HepG2 (cell line): ENCODE data around the gene SRBD1. TPM values are rescaled to one million over a fixed set of nuclear protein-coding genes. Genes with fewer than 3 reads are reported as not detected.

Experiments
- EP300 ChIP-seq, 3 experiments: sonication (generic) in 1 of 3; formaldehyde crosslinking in 1 of 3; IDR thresholded peaks; 2 replicates each; pipeline versions ENCODE4 v1.5.1 to v1.6.1; 2011 to 2020; ENCODE audit warnings: low read depth in 2 of 3, low read length in 2 of 3, borderline replicate concordance in 1 of 3, improper control_type of control experiment in 1 of 3, mild to moderate bottlenecking in 1 of 3, missing genetic modification reagents in 1 of 3, moderate library complexity in 1 of 3
- GATAD1 ChIP-seq: IDR thresholded peaks from 2 replicates; pipeline ENCODE4 v1.6.1; 2016; ENCODE audit warnings: missing genetic modification reagents, missing compliant biosample characterization
- HCFC1 ChIP-seq: fragments of 150-350 bp; IDR thresholded peaks from 2 replicates; pipeline ENCODE4 v1.6.1; 2014; ENCODE audit warnings: low read depth, low read length
- HES4 ChIP-seq: sonication (generic); formaldehyde crosslinking; IDR thresholded peaks from 2 replicates; pipeline ENCODE4 v1.9.0; 2021; ENCODE audit warnings: mild to moderate bottlenecking, missing genetic modification reagents, borderline replicate concordance
- HOXA3 ChIP-seq: sonication (generic); formaldehyde crosslinking; IDR thresholded peaks from 2 replicates; pipeline ENCODE4 v1.5.0; 2020; ENCODE audit warnings: missing genetic modification reagents
- KDM2A ChIP-seq: sonication (generic); formaldehyde crosslinking; IDR thresholded peaks from 2 replicates; pipeline ENCODE4 v1.4.0; 2020; ENCODE audit warnings: low read depth, missing genetic modification reagents, borderline replicate concordance
- MED1 ChIP-seq: sonication (generic); formaldehyde crosslinking; IDR thresholded peaks from 2 replicates; pipeline ENCODE4 v1.4.0; 2020; ENCODE audit warnings: missing genetic modification reagents
- MYC ChIP-seq: sonication (generic); formaldehyde crosslinking; IDR thresholded peaks from 2 replicates; pipeline ENCODE4 v1.9.0; 2021; ENCODE audit warnings: missing genetic modification reagents, borderline replicate concordance
- NFIB ChIP-seq: sonication (generic); formaldehyde crosslinking; IDR thresholded peaks from 2 replicates; pipeline ENCODE4 v1.9.0; 2021; ENCODE audit warnings: missing genetic modification reagents, mild to moderate bottlenecking, borderline replicate concordance
- NFRKB ChIP-seq: fragments of 450-650 bp; IDR thresholded peaks from 2 replicates; pipeline ENCODE4 v1.6.1; 2017
- PAWR ChIP-seq: sonication (generic); formaldehyde crosslinking; IDR thresholded peaks from 2 replicates; pipeline ENCODE4 v1.4.0; 2020; ENCODE audit warnings: missing genetic modification reagents, mild to moderate bottlenecking, borderline replicate concordance
- RFX5 ChIP-seq: IDR thresholded peaks from 2 replicates; pipeline ENCODE4 v1.6.1; 2011; ENCODE audit warnings: low read depth, low read length, improper control_type of control experiment
- SATB2 ChIP-seq: sonication (generic); formaldehyde crosslinking; IDR thresholded peaks from 2 replicates; pipeline ENCODE4 v1.5.0; 2020; ENCODE audit warnings: missing genetic modification reagents
- ZNF12 ChIP-seq: sonication (generic); formaldehyde crosslinking; IDR thresholded peaks from 2 replicates; pipeline ENCODE4 v1.5.0; 2020; ENCODE audit warnings: missing genetic modification reagents
- ZNF24 ChIP-seq: fragments of 450-650 bp; IDR thresholded peaks from 2 replicates; pipeline ENCODE4 v1.6.1; 2017; ENCODE audit warnings: antibody characterized with exemption, mild to moderate bottlenecking
- ZNF678 ChIP-seq: sonication (generic); formaldehyde crosslinking; IDR thresholded peaks from 2 replicates; pipeline ENCODE4 v1.4.0; 2020; ENCODE audit warnings: mild to moderate bottlenecking, missing genetic modification reagents
- ZNF839 ChIP-seq: sonication (generic); formaldehyde crosslinking; IDR thresholded peaks from 2 replicates; pipeline ENCODE4 v1.4.0; 2020; ENCODE audit warnings: missing genetic modification reagents, mild to moderate bottlenecking, borderline replicate concordance
- ZSCAN25 ChIP-seq: sonication (generic); formaldehyde crosslinking; IDR thresholded peaks from 2 replicates; pipeline ENCODE4 v1.8.0; 2022; ENCODE audit warnings: mild to moderate bottlenecking, missing genetic modification reagents
- polyA plus RNA-seq, 8 experiments: library from polyadenylated mRNA; depleted of rRNA in 3 of 8; stranded (reverse) in 7 of 8; unstranded in 1 of 8; fragments of >200 nt; fragmentation: Illumina TruSeq in 4 of 8; extraction: Trizol in 4 of 8; gene quantifications; 2 replicates each; pipeline versions ENCODE4 v1.2.1 to v1.2.3, GENCODE V29; 2011 to 2016; ENCODE audit warnings: low read depth in 4 of 8, missing spikeins in 1 of 8, mixed read lengths in 1 of 8; ENCODE audit not compliant: insufficient read depth in 1 of 8
- total RNA-seq, 5 experiments: library from RNA; depleted of rRNA; stranded (reverse); fragments of >200 nt; fragmentation: Illumina TruSeq; extraction: Trizol; gene quantifications; 2 replicates each; pipeline ENCODE4 v1.2.3, GENCODE V29; 2016; ENCODE audit warnings: low read depth in 1 of 5
- TF ChIP-seq, protein P1 (sequence below): sonication (generic); formaldehyde crosslinking; IDR thresholded peaks from 2 replicates; pipeline ENCODE4 v1.9.0; 2022; ENCODE audit warnings: low read depth, missing genetic modification reagents
- TF ChIP-seq, protein P2 (sequence below): sonication (generic); formaldehyde crosslinking; IDR thresholded peaks from 2 replicates; pipeline ENCODE4 v1.4.0; 2020; ENCODE audit warnings: mild to moderate bottlenecking, missing genetic modification reagents
- TF ChIP-seq, protein P3 (sequence below): sonication (generic); formaldehyde crosslinking; IDR thresholded peaks from 2 replicates; pipeline ENCODE4 v1.8.1; 2023; ENCODE audit warnings: missing genetic modification reagents, mild to moderate bottlenecking, borderline replicate concordance
- TF ChIP-seq, protein P4 (sequence below): sonication (generic); formaldehyde crosslinking; IDR thresholded peaks from 2 replicates; pipeline ENCODE4 v1.5.0; 2020; ENCODE audit warnings: missing genetic modification reagents, mild to moderate bottlenecking, borderline replicate concordance
- TF ChIP-seq, protein P5 (sequence below): sonication (generic); formaldehyde crosslinking; conservative IDR thresholded peaks from 2 replicates; pipeline ENCODE4 v1.4.0; 2020; ENCODE audit warnings: mild to moderate bottlenecking, missing genetic modification reagents, moderate library complexity

The SRBD1 gene
- total and polyA plus RNA-seq, 2 of the 13 experiments (the other 11 are each of a cell fraction or from before 2014, with no cell fraction given) = 3.2 to 23.9 TPM

DNA sequence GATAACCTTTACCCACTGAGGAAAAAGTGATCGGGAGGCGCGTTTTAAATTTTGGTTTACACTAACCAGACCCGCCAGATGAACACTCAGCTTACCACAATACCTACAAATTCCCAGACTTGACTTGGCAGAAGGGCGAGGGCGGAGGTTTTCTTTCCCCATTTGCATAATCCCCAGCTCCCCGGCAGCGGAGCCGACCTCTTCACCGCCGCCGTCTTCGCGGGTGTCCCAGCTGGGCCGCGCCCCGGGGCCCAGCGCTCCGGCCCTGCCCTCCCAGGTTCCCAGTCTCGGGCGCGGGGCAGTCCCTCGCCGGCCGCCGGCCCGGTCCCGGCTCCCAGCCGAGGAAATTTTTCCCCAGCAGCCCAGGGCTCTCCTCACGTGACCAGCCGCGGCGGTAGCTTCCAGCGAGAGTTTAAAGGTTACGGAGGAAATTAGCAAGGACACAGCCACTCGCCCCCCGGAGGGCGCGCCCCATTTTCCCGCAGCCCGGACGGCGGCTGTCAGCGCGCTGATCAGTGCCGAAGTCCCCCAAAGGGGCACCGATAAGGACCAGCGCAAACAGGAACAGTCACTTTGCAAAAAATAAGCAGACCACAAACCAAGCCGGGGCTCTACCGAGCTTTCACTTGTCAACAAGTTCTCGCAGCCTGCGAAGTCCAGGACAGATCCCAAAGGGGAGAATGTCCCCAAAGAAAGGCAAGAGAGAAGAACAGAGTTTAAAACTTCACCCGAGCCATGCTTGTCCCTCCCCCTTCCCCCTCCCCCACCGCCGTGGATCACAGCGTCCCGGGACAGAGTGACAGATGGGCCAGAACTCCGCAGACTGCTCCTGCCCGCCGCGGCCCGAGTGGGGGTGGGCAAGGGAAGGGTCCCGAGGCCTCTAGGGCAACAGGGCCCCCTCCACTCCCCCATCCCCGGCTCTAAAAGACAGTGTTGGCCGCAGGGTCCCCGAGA is 39.1 kb upstream of the SRBD1 start (continued):
- TF ChIP-seq, protein P1, sequence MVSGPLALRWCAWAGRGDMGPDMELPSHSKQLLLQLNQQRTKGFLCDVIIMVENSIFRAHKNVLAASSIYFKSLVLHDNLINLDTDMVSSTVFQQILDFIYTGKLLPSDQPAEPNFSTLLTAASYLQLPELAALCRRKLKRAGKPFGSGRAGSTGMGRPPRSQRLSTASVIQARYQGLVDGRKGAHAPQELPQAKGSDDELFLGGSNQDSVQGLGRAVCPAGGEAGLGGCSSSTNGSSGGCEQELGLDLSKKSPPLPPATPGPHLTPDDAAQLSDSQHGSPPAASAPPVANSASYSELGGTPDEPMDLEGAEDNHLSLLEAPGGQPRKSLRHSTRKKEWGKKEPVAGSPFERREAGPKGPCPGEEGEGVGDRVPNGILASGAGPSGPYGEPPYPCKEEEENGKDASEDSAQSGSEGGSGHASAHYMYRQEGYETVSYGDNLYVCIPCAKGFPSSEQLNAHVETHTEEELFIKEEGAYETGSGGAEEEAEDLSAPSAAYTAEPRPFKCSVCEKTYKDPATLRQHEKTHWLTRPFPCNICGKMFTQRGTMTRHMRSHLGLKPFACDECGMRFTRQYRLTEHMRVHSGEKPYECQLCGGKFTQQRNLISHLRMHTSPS = no peak
- TF ChIP-seq GATAD1 (0 out of 2 replicates have a peak, but pooled peaks have one; percentile 14), EP300 (IDR thresholded peaks at IDR 0.05; ENCODE audit: low read depth in 2 of 2, low read length in 2 of 2) (no peak), EP300 (CRISPR knock-in tag; IDR thresholded peaks at IDR 0.05; ENCODE audit: borderline replicate concordance) (no peak), KDM2A (CRISPR knock-in tag) (peak; percentile 70), SATB2 (CRISPR knock-in tag) (no peak), MYC (peak; percentile 34; the same call in 1 of the 2 replicates), ZSCAN25 (peak; percentile 5; the same call in 1 of the 2 replicates), NFRKB (no peak), ZNF678 (CRISPR knock-in tag) (no peak), PAWR (no peak), ZNF12 (no peak), HCFC1 (no peak), MED1 (CRISPR knock-in tag) (peak; percentile 43; the same call in 1 of the 2 replicates), ZNF24 (no peak), ZNF839 (CRISPR knock-in tag) (no peak), NFIB (CRISPR knock-in tag) (no peak), HOXA3 (CRISPR knock-in tag) (peak; percentile 58; the same call in 1 of the 2 replicates), HES4 (CRISPR knock-in tag) (no peak), RFX5 (no peak)
- TF ChIP-seq, protein P2, sequence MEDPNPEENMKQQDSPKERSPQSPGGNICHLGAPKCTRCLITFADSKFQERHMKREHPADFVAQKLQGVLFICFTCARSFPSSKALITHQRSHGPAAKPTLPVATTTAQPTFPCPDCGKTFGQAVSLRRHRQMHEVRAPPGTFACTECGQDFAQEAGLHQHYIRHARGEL (CRISPR knock-in tag) = no peak
- TF ChIP-seq, protein P3, sequence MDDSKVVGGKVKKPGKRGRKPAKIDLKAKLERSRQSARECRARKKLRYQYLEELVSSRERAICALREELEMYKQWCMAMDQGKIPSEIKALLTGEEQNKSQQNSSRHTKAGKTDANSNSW (CRISPR knock-in tag) = no peak
- TF ChIP-seq, protein P4, sequence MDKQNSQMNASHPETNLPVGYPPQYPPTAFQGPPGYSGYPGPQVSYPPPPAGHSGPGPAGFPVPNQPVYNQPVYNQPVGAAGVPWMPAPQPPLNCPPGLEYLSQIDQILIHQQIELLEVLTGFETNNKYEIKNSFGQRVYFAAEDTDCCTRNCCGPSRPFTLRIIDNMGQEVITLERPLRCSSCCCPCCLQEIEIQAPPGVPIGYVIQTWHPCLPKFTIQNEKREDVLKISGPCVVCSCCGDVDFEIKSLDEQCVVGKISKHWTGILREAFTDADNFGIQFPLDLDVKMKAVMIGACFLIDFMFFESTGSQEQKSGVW (CRISPR knock-in tag) = no peak
- TF ChIP-seq, protein P5, sequence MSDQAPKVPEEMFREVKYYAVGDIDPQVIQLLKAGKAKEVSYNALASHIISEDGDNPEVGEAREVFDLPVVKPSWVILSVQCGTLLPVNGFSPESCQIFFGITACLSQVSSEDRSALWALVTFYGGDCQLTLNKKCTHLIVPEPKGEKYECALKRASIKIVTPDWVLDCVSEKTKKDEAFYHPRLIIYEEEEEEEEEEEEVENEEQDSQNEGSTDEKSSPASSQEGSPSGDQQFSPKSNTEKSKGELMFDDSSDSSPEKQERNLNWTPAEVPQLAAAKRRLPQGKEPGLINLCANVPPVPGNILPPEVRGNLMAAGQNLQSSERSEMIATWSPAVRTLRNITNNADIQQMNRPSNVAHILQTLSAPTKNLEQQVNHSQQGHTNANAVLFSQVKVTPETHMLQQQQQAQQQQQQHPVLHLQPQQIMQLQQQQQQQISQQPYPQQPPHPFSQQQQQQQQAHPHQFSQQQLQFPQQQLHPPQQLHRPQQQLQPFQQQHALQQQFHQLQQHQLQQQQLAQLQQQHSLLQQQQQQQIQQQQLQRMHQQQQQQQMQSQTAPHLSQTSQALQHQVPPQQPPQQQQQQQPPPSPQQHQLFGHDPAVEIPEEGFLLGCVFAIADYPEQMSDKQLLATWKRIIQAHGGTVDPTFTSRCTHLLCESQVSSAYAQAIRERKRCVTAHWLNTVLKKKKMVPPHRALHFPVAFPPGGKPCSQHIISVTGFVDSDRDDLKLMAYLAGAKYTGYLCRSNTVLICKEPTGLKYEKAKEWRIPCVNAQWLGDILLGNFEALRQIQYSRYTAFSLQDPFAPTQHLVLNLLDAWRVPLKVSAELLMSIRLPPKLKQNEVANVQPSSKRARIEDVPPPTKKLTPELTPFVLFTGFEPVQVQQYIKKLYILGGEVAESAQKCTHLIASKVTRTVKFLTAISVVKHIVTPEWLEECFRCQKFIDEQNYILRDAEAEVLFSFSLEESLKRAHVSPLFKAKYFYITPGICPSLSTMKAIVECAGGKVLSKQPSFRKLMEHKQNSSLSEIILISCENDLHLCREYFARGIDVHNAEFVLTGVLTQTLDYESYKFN (CRISPR knock-in tag) = peak; percentile 46; the same call in 1 of the 2 replicates
